T-helper 1 cell treated with Interleukin-12 subunit alpha and Interleukin-12 subunit beta and Interleukin-4 antibody, amounts not matched to agents 30 μg/mL and 1 μg/mL, for 36 hours (primary cell): ENCODE data around the gene CFAP65.

Experiments
- H3K27ac Mint-ChIP-seq: one replicate; pipeline ENCODE4 v1.8.0; 2021; ENCODE audit warnings: mild to moderate bottlenecking, mixed read lengths
- H3K27me3 Mint-ChIP-seq: one replicate; pipeline ENCODE4 v1.8.0; 2021; ENCODE audit warnings: low read depth, mixed read lengths
- H3K36me3 Mint-ChIP-seq: one replicate; pipeline ENCODE4 v1.8.0; 2021; ENCODE audit warnings: low read depth, mixed read lengths
- H3K4me1 Mint-ChIP-seq: one replicate; pipeline ENCODE4 v1.8.0; 2021; ENCODE audit warnings: low read depth, mixed read lengths
- H3K4me3 Mint-ChIP-seq: one replicate; pipeline ENCODE4 v1.8.0; 2021; ENCODE audit warnings: mild to moderate bottlenecking, moderate library complexity, mixed read lengths
- H3K9me3 Mint-ChIP-seq: one replicate; pipeline ENCODE4 v1.8.0; 2021; ENCODE audit warnings: mixed read lengths

CFAP65 gene

GRCh38 chr2:219029829-219030165 is 11.5 kb downstream of the CFAP65 start:
- H3K4me1 Mint-ChIP-seq, result no peaks in the 10 kb centered on the region
- no peaks in the 10 kb centered on the region for H3K36me3 Mint-ChIP-seq
- no peaks in the 10 kb centered on the region for H3K9me3 Mint-ChIP-seq
- H3K27ac Mint-ChIP-seq, result no peak overlapping the region
- no peak overlapping the region for H3K4me3 Mint-ChIP-seq
- peaks cover 18% of the 10 kb centered on the region for H3K27me3 Mint-ChIP-seq

GRCh38 chr2:219028996-219029828 is 12.1 kb downstream of the CFAP65 start:
- H3K27ac Mint-ChIP-seq, result no peak overlapping the region
- H3K4me3 Mint-ChIP-seq, result no peak overlapping the region
- no peaks in the 10 kb centered on the region for H3K4me1 Mint-ChIP-seq
- peaks cover 12% of the 10 kb centered on the region for H3K27me3 Mint-ChIP-seq
- no peaks in the 10 kb centered on the region for H3K9me3 Mint-ChIP-seq
- no peaks in the 10 kb centered on the region for H3K36me3 Mint-ChIP-seq

- H3K4me3 Mint-ChIP-seq, result no peak overlapping the region
- no peaks in the 10 kb centered on the region for H3K9me3 Mint-ChIP-seq
- H3K27ac Mint-ChIP-seq, result no peak overlapping the region
- H3K4me1 Mint-ChIP-seq, result no peaks in the 10 kb centered on the region
- peaks cover 2% of the 10 kb centered on the region for H3K27me3 Mint-ChIP-seq
- H3K36me3 Mint-ChIP-seq, result no peaks in the 10 kb centered on the region
These were observed 13.2 kb downstream of the CFAP65 start for GRCh38 chr2:219028141-219028540.

DNA sequence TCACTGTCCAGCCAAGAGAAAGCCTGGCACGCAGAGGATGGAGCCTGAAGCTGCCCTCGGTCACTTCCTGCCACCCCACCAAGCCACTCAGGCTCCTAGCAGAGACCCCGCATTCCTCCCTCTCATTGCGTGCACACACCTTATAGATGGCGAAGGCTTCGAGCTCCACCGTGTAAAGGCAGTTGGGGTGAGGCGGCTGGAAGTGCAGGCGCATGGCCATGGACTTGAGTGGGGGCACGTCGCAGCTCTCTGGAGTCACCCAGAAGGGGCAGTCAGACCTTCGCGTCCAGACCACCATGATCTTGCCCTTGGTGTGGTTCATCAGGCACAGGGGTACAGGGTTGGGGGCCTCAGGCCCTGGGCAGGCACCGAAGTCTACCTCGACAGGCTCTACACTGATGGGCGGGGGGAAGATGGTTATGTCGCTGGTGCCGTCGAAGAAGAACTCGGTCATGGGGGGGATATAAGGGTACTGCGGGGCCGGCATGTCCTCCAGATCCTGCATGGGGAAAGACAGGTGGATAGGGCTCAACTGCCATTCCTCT is 13.7 kb downstream of the CFAP65 start:
- H3K9me3 Mint-ChIP-seq, result no peaks in the 10 kb centered on the region
- no peak overlapping the region for H3K4me3 Mint-ChIP-seq
- H3K27me3 Mint-ChIP-seq, result no peaks in the 10 kb centered on the region
- H3K27ac Mint-ChIP-seq, result no peak overlapping the region
- H3K36me3 Mint-ChIP-seq, result no peaks in the 10 kb centered on the region
- H3K4me1 Mint-ChIP-seq, result no peaks in the 10 kb centered on the region

DNA sequence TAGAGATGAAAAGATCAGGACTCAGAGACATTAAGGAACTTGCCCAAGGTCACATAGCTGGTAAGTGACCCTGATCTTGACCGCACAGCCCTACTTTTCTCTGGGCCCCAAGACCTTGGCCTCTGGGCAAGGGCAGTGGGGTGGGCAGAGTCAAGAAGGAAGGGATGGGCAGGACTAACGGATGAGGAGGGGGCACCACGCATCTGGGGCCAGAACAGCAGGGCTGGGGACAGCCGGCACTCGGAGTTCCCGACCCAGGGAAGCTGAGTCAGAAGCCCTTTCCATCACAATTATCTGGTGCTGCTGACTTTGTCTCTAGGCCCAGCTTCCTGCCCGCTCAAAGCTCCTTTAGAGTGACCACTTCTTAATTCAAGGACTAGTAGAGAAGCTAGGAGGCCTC is 14.4 kb downstream of the CFAP65 start:
- H3K4me3 Mint-ChIP-seq, result no peak overlapping the region
- no peak overlapping the region for H3K27ac Mint-ChIP-seq
- no peaks in the 10 kb centered on the region for H3K4me1 Mint-ChIP-seq
- no peaks in the 10 kb centered on the region for H3K36me3 Mint-ChIP-seq
- H3K9me3 Mint-ChIP-seq, result no peaks in the 10 kb centered on the region
- H3K27me3 Mint-ChIP-seq, result no peaks in the 10 kb centered on the region

GRCh38 chr2:219025637-219026585 is 15.4 kb downstream of the CFAP65 start:
- Mint-ChIP-seq H3K4me1 (no peaks in the 10 kb centered on the region), H3K27ac (no peak overlapping the region), H3K36me3 (no peaks in the 10 kb centered on the region), H3K4me3 (no peak overlapping the region), H3K9me3 (no peaks in the 10 kb centered on the region), H3K27me3 (no peaks in the 10 kb centered on the region)

GRCh38 chr2:219024059-219024458 is 17.3 kb downstream of the CFAP65 start:
- H3K27ac Mint-ChIP-seq, result no peak overlapping the region
- no peak overlapping the region for H3K4me3 Mint-ChIP-seq
- no peaks in the 10 kb centered on the region for H3K36me3 Mint-ChIP-seq
- H3K27me3 Mint-ChIP-seq, result no peaks in the 10 kb centered on the region
- no peaks in the 10 kb centered on the region for H3K4me1 Mint-ChIP-seq
- H3K9me3 Mint-ChIP-seq, result no peaks in the 10 kb centered on the region

GRCh38 chr2:219023045-219023605 is 18.2 kb downstream of the CFAP65 start:
- Mint-ChIP-seq H3K27ac (no peak overlapping the region), H3K36me3 (no peaks in the 10 kb centered on the region), H3K4me1 (no peaks in the 10 kb centered on the region), H3K27me3 (no peaks in the 10 kb centered on the region), H3K4me3 (no peak overlapping the region), H3K9me3 (no peaks in the 10 kb centered on the region)

DNA sequence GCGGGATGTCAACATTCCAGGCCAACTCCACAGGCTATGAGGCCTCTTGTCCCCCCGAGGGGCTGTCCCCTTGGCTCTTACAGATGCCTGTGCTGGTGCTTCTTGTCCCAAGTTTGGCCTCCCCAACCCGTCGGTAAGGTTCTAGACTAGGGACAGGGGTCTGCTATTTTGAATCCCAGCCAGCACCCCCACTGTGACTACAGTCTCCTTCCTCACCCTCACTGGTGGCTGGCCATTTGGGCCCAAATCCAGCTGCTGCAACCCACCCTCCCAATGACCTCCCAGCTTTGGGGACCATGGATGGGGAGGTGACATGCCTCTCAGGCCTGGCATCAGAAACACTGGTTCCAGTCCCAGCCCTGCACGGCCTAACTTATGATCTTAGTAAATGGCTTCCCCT is 18.7 kb downstream of the CFAP65 start:
- Mint-ChIP-seq H3K36me3 (no peaks in the 10 kb centered on the region), H3K27me3 (no peaks in the 10 kb centered on the region), H3K4me3 (no peak overlapping the region), H3K27ac (no peak overlapping the region), H3K4me1 (no peaks in the 10 kb centered on the region), H3K9me3 (no peaks in the 10 kb centered on the region)

DNA sequence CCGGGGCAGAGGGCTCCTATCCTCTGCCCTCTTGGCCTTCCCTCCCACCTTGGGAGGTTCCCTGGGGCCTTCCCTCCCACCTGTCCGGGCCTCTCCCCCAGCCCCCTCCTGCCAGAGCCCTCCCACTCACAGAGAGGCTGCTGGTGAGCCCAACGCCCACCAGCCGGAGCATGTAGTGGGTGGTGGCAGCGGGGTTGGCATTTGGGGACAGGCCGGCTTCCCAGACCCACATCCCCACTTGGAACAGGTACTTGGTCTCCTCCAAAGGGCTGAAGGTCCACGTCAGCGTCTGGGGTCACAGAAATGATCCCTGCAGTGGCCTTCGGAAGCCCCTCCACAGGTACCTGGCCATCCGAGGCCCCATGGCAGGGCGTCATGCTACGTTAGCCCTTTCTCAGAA is 19.3 kb downstream of the CFAP65 start:
- H3K27ac Mint-ChIP-seq, result no peak overlapping the region
- H3K4me1 Mint-ChIP-seq, result no peaks in the 10 kb centered on the region
- no peaks in the 10 kb centered on the region for H3K36me3 Mint-ChIP-seq
- no peaks in the 10 kb centered on the region for H3K27me3 Mint-ChIP-seq
- no peak overlapping the region for H3K4me3 Mint-ChIP-seq
- no peaks in the 10 kb centered on the region for H3K9me3 Mint-ChIP-seq

DNA sequence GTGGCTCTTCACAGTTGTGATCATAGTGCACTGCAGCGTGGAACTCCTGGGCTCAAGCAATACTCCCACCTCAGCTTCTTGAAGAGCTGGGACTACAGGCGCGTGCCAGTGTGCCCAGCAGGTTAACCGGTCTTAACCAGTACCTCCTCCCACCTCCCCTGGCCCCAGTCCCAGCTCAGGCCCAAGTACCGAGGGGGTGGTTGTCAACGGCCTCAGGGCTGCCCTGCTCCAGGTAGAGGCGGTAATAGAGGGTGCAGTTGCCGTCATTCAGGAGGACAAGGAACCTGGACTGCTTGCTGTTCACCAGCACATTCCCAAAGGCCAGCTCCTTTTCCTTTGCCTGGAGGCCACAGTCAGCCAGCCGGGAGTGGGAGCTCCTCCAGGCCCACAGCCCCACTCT is 19.7 kb downstream of the CFAP65 start:
- peaks cover 4% of the 10 kb centered on the region for H3K27me3 Mint-ChIP-seq
- H3K36me3 Mint-ChIP-seq, result no peaks in the 10 kb centered on the region
- no peak overlapping the region for H3K27ac Mint-ChIP-seq
- no peaks in the 10 kb centered on the region for H3K4me1 Mint-ChIP-seq
- no peak overlapping the region for H3K4me3 Mint-ChIP-seq
- H3K9me3 Mint-ChIP-seq, result no peaks in the 10 kb centered on the region

DNA sequence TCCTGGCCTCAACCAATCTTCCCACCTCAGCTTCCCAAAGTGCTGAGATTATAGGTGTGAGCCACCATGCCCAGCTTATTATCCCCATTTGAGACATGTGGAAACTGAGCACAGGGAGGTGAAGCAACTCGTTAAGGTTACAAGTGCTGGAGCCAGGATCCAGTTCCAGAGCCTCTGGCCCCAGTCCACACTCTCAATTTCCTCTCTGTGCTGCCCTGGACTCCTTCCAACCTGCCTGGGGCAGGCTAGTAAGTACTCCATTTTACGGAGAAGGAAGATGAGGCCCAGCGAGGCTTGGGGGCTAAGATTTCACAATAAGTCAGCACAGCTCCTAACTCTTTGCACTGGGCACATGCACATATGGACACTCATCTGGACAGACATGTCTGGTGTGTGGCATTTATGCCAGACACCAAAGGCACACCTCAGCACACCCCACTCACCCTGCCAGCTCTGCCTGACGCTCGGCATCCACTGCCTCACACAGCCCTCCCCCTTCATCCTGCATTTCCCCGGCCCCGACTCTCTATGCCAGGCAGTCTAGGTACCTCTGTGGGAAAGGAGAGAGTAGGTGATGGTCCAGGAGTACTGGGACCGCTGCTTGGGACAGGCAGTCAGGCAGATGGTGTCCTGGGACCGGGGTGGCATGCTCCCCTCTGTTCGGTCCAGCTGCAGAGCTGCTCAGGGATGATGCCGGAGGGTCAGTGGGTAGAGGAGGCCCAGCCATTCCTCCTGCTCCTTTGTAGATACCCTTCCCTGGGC is 20.5 kb downstream of the CFAP65 start:
- H3K36me3 Mint-ChIP-seq, result no peaks in the 10 kb centered on the region
- H3K9me3 Mint-ChIP-seq, result no peaks in the 10 kb centered on the region
- H3K4me3 Mint-ChIP-seq, result no peak overlapping the region
- H3K27ac Mint-ChIP-seq, result no peak overlapping the region
- H3K4me1 Mint-ChIP-seq, result no peaks in the 10 kb centered on the region
- H3K27me3 Mint-ChIP-seq, result peaks cover 6% of the 10 kb centered on the region

GRCh38 chr2:219019436-219019835 is 21.9 kb downstream of the CFAP65 start:
- no peak overlapping the region for H3K4me3 Mint-ChIP-seq
- H3K36me3 Mint-ChIP-seq, result no peaks in the 10 kb centered on the region
- no peaks in the 10 kb centered on the region for H3K9me3 Mint-ChIP-seq
- peaks cover 6% of the 10 kb centered on the region for H3K27me3 Mint-ChIP-seq
- H3K4me1 Mint-ChIP-seq, result no peaks in the 10 kb centered on the region
- H3K27ac Mint-ChIP-seq, result no peak overlapping the region

DNA sequence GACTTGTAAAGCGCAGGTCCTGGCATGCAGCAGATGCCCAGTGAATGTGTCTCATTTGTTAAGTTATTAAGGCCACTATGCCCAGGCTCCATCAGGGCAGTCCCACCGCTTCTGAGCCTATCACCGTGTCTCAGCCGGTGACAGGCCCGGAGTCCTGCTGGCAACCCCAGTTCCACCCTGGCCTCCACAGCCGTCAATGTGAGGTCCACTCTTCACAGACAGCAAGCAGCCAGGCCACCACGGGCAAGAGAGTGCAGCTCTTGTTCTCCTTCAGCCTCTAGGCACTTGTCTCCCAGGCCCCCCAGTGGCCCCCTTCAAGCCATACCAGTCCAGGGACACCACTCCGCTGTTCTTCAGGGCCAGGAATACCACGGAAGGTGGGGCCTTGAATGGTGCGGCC is 22.6 kb downstream of the CFAP65 start:
- H3K9me3 Mint-ChIP-seq, result no peaks in the 10 kb centered on the region
- H3K27me3 Mint-ChIP-seq, result peaks cover 6% of the 10 kb centered on the region
- no peaks in the 10 kb centered on the region for H3K36me3 Mint-ChIP-seq
- no peak overlapping the region for H3K27ac Mint-ChIP-seq
- H3K4me3 Mint-ChIP-seq, result no peak overlapping the region
- H3K4me1 Mint-ChIP-seq, result no peaks in the 10 kb centered on the region
